ENCODE measurements around the gene UGT1A6. TPM values are rescaled to one million over a fixed set of nuclear protein-coding genes. Genes with fewer than 3 reads are reported as not detected.

Gene UGT1A6
- total RNA-seq, 1 experiment from 2014 or later: 2.2 TPM

DNA sequence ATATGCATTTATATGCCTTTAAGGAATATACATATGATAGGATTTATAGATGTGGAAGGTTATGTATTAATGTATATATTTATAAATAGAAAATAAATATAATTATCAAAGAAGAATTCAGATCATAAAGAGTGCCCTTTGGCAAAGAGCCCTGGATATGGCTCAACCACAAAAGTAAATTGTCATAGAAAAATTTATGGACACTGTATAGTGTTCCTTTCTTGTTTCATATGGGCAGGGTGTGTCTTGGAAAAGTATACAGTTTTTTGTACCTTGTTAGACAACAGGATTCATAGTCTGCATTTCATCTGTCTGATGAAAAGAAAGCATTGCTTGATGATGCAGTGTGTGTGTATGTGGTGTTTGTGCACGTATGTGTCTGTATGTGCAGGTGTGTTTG is 8.1 kb upstream of the UGT1A6 start:
- Histone ChIP-seq H4K20me1 (ENCODE audit: low read length) (no peaks in the 10 kb centered on the region), H3K4me2 (ENCODE audit: low read length) (no peak overlapping the region), H3K79me2 (ENCODE audit: low read length) (no peaks in the 10 kb centered on the region), H3F3A (ENCODE audit: low read length, unreplicated experiment) (no peaks in the 10 kb centered on the region), H3K9me2 (replicated peaks; ENCODE audit: low read length) (no peaks in the 10 kb centered on the region; the same call in 1 of the 2 replicates), H3K27me3 (ENCODE audit: low read length) (no peaks in the 10 kb centered on the region), H3K4me3 (ENCODE audit: low read length) (no peak overlapping the region), H3K4me1 (ENCODE audit: insufficient read depth, low read length) (peaks cover 20% of the 10 kb centered on the region), H3K36me3 (ENCODE audit: low read depth, low read length) (no peaks in the 10 kb centered on the region), H3K27ac (ENCODE audit: low read length) (no peak overlapping the region), H2AFZ (ENCODE audit: low read length) (no peak overlapping the region), H3K9me3 (ENCODE audit: low read length) (no peaks in the 10 kb centered on the region), H3K9ac (ENCODE audit: low read length) (no peak overlapping the region)
- intact Hi-C loops (cut with micrococcal nuclease): no loop called here
- no TSS peak for BruUV-seq (replicated peaks)
- TF ChIP-seq EZH2phosphoT487 (IDR thresholded peaks at IDR 0.05; ENCODE audit: borderline replicate concordance, low read length) (no peak), EZH2 (IDR thresholded peaks at IDR 0.05; ENCODE audit: low read length, unreplicated experiment) (no peak)
- TF ChIP-seq, protein P1, sequence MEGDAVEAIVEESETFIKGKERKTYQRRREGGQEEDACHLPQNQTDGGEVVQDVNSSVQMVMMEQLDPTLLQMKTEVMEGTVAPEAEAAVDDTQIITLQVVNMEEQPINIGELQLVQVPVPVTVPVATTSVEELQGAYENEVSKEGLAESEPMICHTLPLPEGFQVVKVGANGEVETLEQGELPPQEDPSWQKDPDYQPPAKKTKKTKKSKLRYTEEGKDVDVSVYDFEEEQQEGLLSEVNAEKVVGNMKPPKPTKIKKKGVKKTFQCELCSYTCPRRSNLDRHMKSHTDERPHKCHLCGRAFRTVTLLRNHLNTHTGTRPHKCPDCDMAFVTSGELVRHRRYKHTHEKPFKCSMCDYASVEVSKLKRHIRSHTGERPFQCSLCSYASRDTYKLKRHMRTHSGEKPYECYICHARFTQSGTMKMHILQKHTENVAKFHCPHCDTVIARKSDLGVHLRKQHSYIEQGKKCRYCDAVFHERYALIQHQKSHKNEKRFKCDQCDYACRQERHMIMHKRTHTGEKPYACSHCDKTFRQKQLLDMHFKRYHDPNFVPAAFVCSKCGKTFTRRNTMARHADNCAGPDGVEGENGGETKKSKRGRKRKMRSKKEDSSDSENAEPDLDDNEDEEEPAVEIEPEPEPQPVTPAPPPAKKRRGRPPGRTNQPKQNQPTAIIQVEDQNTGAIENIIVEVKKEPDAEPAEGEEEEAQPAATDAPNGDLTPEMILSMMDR (conservative IDR thresholded peaks at IDR 0.05; ENCODE audit: low read depth, low read length): no peak
- ChIA-PET POLR2A (ENCODE audit: unreplicated experiment) (no interaction called here), CTCF (no interaction called here)
- peak; percentile 17 for DNase-seq
- peak; percentile 53 for ATAC-seq

DNA sequence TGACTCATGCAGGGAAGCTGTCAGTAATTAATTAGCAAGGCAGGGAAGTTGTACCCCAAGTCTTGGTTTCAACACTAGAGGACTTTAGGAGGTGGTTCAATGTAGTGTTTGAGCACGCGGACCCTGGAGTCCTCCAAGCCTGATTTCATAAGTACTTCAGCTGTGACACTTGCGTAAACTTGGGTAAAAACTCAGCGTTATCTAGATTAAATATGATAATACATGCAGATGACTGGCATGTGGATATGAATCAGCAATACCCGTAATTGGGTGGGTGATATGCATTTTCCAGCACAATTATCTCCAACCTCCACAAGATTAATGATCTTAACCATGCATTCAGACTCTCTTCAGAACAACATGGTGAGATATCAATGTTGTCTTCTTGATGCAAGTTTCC is 5.8 kb upstream of the UGT1A6 start:
- BruUV-seq (replicated peaks): no TSS peak
- POLR2A ChIA-PET (ENCODE audit: unreplicated experiment): interaction anchor here (0.7 kb wide), 1 partner anchor 210 kb away, joined by 3 read pairs; no protein-coding TSS in a partner anchor
- CTCF ChIA-PET: no interaction called here

DNA sequence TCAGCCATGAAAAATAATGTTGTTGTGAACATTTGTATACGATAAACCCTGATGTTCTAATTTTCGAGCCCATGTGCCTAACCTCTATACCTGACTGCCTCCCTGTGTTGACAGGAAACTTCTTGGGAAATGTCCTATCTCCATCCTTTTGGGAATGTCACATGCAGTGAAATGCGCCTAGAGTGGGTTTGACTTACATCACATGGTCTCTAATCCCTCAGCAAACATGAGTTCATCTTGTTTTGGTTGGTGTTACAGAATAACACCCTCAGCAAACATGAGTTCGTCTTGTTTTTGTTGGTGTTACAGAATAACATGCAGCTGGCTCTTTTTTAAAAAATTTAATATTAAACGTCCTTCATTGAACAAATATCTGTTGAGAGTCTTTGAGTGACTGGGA is 4.3 kb upstream of the UGT1A6 start:
- H3K4me3 ChIP-seq (ENCODE audit: low read length): no peak overlapping the region
- CTCF ChIA-PET: no interaction called here
- H3K9me2 ChIP-seq (replicated peaks; ENCODE audit: low read length): no peaks in the 10 kb centered on the region; the same call in 1 of the 2 replicates
- no peak for DNase-seq
- no peaks in the 10 kb centered on the region for H3K79me2 ChIP-seq (ENCODE audit: low read length)
- no peak overlapping the region for H3K9ac ChIP-seq (ENCODE audit: low read length)
- no peaks in the 10 kb centered on the region for H3K27me3 ChIP-seq (ENCODE audit: low read length)
- TF ChIP-seq EZH2phosphoT487 (IDR thresholded peaks at IDR 0.05; ENCODE audit: borderline replicate concordance, low read length) (no peak), EZH2 (IDR thresholded peaks at IDR 0.05; ENCODE audit: low read length, unreplicated experiment) (no peak)
- TF ChIP-seq, protein P1 (conservative IDR thresholded peaks at IDR 0.05; ENCODE audit: low read depth, low read length): no peak
- H3K9me3 ChIP-seq (ENCODE audit: low read length): no peaks in the 10 kb centered on the region
- ATAC-seq: no peak
- no peak overlapping the region for H3K27ac ChIP-seq (ENCODE audit: low read length)
- no peaks in the 10 kb centered on the region for H3F3A ChIP-seq (ENCODE audit: low read length, unreplicated experiment)
- H4K20me1 ChIP-seq (ENCODE audit: low read length): no peaks in the 10 kb centered on the region
- H3K36me3 ChIP-seq (ENCODE audit: low read depth, low read length): no peaks in the 10 kb centered on the region
- intact Hi-C loops (cut with micrococcal nuclease): no loop called here
- H2AFZ ChIP-seq (ENCODE audit: low read length): no peak overlapping the region
- no TSS peak for BruUV-seq (replicated peaks)
- H3K4me1 ChIP-seq (ENCODE audit: insufficient read depth, low read length): peaks cover 44% of the 10 kb centered on the region
- H3K4me2 ChIP-seq (ENCODE audit: low read length): no peak overlapping the region
- POLR2A ChIA-PET (ENCODE audit: unreplicated experiment): no interaction called here

More for the DNA sequence above, 5.8 kb upstream of the UGT1A6 start:
- H3K4me1 ChIP-seq (ENCODE audit: insufficient read depth, low read length): peaks cover 43% of the 10 kb centered on the region
- no peaks in the 10 kb centered on the region for H3K36me3 ChIP-seq (ENCODE audit: low read depth, low read length)
- no peak for ATAC-seq
- intact Hi-C loops (cut with micrococcal nuclease): no loop called here
- TF ChIP-seq, protein P1 (conservative IDR thresholded peaks at IDR 0.05; ENCODE audit: low read depth, low read length): no peak
- TF ChIP-seq EZH2phosphoT487 (IDR thresholded peaks at IDR 0.05; ENCODE audit: borderline replicate concordance, low read length): no peak
- no peak for TF ChIP-seq EZH2 (IDR thresholded peaks at IDR 0.05; ENCODE audit: low read length, unreplicated experiment)
- no peak overlapping the region for H3K4me3 ChIP-seq (ENCODE audit: low read length)
- no peaks in the 10 kb centered on the region for H3K9me3 ChIP-seq (ENCODE audit: low read length)
- no peak for DNase-seq
- no peak overlapping the region for H2AFZ ChIP-seq (ENCODE audit: low read length)
- H3K4me2 ChIP-seq (ENCODE audit: low read length): no peak overlapping the region
- no peaks in the 10 kb centered on the region for H3F3A ChIP-seq (ENCODE audit: low read length, unreplicated experiment)
- no peak overlapping the region for H3K27ac ChIP-seq (ENCODE audit: low read length)
- H3K9me2 ChIP-seq (replicated peaks; ENCODE audit: low read length): no peaks in the 10 kb centered on the region; the same call in 1 of the 2 replicates
- no peaks in the 10 kb centered on the region for H3K79me2 ChIP-seq (ENCODE audit: low read length)
- H3K27me3 ChIP-seq (ENCODE audit: low read length): no peaks in the 10 kb centered on the region
- H4K20me1 ChIP-seq (ENCODE audit: low read length): no peaks in the 10 kb centered on the region
- no peak overlapping the region for H3K9ac ChIP-seq (ENCODE audit: low read length)

Measured in PC-3 (cell line).